Body of pancreas (tissue), 4 donors: ENCODE results near the gene CAMK2A.

Experiments used
- CTCF ChIP-seq, 7 experiments: fragments of 450-650 bp in 4 of 7; fragments of 200-600 bp in 3 of 7; sonication (generic) in 3 of 7; IDR thresholded peaks; one replicate each; pipeline ENCODE4 v1.5.1; 2016 to 2019; ENCODE audit warnings: antibody characterized with exemption in 7 of 7
- POLR2A ChIP-seq, 3 donors: fragments of 450-650 bp; IDR thresholded peaks; one replicate each; pipeline ENCODE4 v1.6.1; 2016; ENCODE audit warnings: antibody characterized with exemption in 3 of 3, mild to moderate bottlenecking in 2 of 3

- TF ChIP-seq CTCF (IDR thresholded peaks at IDR 0.05) = no peak
- TF ChIP-seq POLR2A (IDR thresholded peaks at IDR 0.05) = no peak
These were observed 32.1 kb downstream of the CAMK2A start for GRCh38 chr5:150257424-150257823.
